Osteoblast (primary cell): ENCODE results near the gene PHF20. TPM values are rescaled to one million over a fixed set of nuclear protein-coding genes. Genes with fewer than 3 reads are reported as not detected.

Source experiments
- DNase-seq: peaks from one replicate; pipeline ENCODE4 v3.0.0; 2011; ENCODE audit warnings: low spot score, mixed read lengths; ENCODE audit not compliant: insufficient read length; ENCODE audit errors: missing footprints
- H2AFZ ChIP-seq: 2 replicates; pipeline ENCODE4 v1.6.0; 2011; ENCODE audit warnings: mild to moderate bottlenecking, low read length
- H3K27ac ChIP-seq: 2 replicates; pipeline ENCODE4 v1.5.1; 2011; ENCODE audit warnings: mild to moderate bottlenecking, low read depth, low read length, moderate library complexity
- H3K27me3 ChIP-seq: 2 replicates; pipeline ENCODE4 v1.6.0; 2012; ENCODE audit warnings: mild to moderate bottlenecking, control low read depth, inconsistent platforms, low read length, moderate library complexity; ENCODE audit not compliant: insufficient read depth
- H3K36me3 ChIP-seq: 2 replicates; pipeline ENCODE4 v1.5.1; 2011; ENCODE audit warnings: mild to moderate bottlenecking, low read length, control low read depth, moderate library complexity; ENCODE audit not compliant: insufficient read depth
- H3K4me1 ChIP-seq: 2 replicates; pipeline ENCODE4 v1.5.1; 2011; ENCODE audit warnings: mild to moderate bottlenecking, low read length, control low read depth, moderate library complexity; ENCODE audit not compliant: insufficient read depth
- H3K4me2 ChIP-seq: 2 replicates; pipeline ENCODE4 v1.6.0; 2011; ENCODE audit warnings: mild to moderate bottlenecking, low read length; ENCODE audit not compliant: insufficient read depth
- H3K4me3 ChIP-seq: fragments of 200-600 bp; sonication (generic); 3 replicates; pipeline ENCODE4 v1.5.1; 2012; ENCODE audit warnings: mild to moderate bottlenecking, low read length, inconsistent platforms; ENCODE audit not compliant: insufficient read depth
- H3K79me2 ChIP-seq: 2 replicates; pipeline ENCODE4 v1.6.0; 2012; ENCODE audit warnings: mild to moderate bottlenecking, low read length, control low read depth, inconsistent platforms; ENCODE audit not compliant: insufficient read depth
- H3K9me3 ChIP-seq: 2 replicates; pipeline ENCODE4 v1.5.1; 2011; ENCODE audit warnings: low read depth, low read length, control low read depth
- H4K20me1 ChIP-seq: 2 replicates; pipeline ENCODE4 v1.6.0; 2012; ENCODE audit warnings: mild to moderate bottlenecking, low read length, control low read depth; ENCODE audit not compliant: insufficient read depth
- total RNA-seq: library from RNA; depleted of rRNA; stranded (reverse); fragments of >200 nt; gene quantifications from 2 replicates; pipeline ENCODE4 v1.2.3, GENCODE V29; 2012
- TF ChIP-seq, protein P1 (sequence below): IDR thresholded peaks from 2 replicates; pipeline ENCODE4 v1.5.1; 2011; ENCODE audit warnings: mild to moderate bottlenecking, low read depth, low read length, moderate library complexity; ENCODE audit errors: extremely low read depth

Gene PHF20
- total RNA-seq, 1 donor: 39.1 TPM

GRCh38 chr20:35974256-35974655, 202.4 kb downstream of the PHF20 start:
- Histone ChIP-seq H4K20me1 (no peaks in the 10 kb centered on the region), H3K27ac (no peak overlapping the region), H3K36me3 (no peaks in the 10 kb centered on the region), H3K9me3 (no peaks in the 10 kb centered on the region), H3K4me3 (no peak overlapping the region), H3K4me2 (no peak overlapping the region), H3K4me1 (no peaks in the 10 kb centered on the region), H3K27me3 (no peaks in the 10 kb centered on the region), H2AFZ (no peak overlapping the region), H3K79me2 (no peaks in the 10 kb centered on the region)
- DNase-seq: no peak
- TF ChIP-seq, protein P1, sequence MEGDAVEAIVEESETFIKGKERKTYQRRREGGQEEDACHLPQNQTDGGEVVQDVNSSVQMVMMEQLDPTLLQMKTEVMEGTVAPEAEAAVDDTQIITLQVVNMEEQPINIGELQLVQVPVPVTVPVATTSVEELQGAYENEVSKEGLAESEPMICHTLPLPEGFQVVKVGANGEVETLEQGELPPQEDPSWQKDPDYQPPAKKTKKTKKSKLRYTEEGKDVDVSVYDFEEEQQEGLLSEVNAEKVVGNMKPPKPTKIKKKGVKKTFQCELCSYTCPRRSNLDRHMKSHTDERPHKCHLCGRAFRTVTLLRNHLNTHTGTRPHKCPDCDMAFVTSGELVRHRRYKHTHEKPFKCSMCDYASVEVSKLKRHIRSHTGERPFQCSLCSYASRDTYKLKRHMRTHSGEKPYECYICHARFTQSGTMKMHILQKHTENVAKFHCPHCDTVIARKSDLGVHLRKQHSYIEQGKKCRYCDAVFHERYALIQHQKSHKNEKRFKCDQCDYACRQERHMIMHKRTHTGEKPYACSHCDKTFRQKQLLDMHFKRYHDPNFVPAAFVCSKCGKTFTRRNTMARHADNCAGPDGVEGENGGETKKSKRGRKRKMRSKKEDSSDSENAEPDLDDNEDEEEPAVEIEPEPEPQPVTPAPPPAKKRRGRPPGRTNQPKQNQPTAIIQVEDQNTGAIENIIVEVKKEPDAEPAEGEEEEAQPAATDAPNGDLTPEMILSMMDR: no peak

- TF ChIP-seq, protein P1: no peak
- H3K36me3 ChIP-seq: no peaks in the 10 kb centered on the region
- no peak overlapping the region for H3K4me2 ChIP-seq
- H3K79me2 ChIP-seq: no peaks in the 10 kb centered on the region
- H2AFZ ChIP-seq: no peak overlapping the region
- no peak overlapping the region for H3K4me3 ChIP-seq
- DNase-seq: no peak
- no peaks in the 10 kb centered on the region for H4K20me1 ChIP-seq
- H3K9me3 ChIP-seq: no peaks in the 10 kb centered on the region
- no peaks in the 10 kb centered on the region for H3K27me3 ChIP-seq
- no peak overlapping the region for H3K27ac ChIP-seq
- no peaks in the 10 kb centered on the region for H3K4me1 ChIP-seq
Observed at GRCh38 chr20:35975576-35976373, 204.0 kb downstream of the PHF20 start.

DNA sequence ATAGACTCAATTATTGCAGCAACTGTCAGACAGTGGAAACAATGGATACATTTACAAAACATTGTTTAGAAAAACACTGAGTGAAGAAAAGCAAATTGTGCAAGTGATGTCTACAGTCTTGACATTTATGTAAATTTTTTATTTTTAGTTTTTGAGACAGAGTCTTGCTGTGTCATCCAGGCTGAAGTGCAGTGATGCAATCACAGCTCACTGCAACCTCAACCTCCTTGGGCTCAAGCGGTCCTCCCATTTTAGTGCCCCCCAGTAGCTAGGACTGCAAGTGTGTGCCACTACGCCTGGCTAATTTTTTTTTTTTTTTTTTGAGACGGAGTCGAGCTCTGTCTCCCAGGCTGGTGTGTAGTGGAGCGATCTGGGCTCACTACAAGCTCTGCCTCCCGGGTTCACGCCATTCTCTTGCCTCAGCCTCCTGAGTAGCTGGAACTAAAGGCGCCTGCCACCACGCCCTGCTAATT, 206.3 kb downstream of the PHF20 start:
- Histone ChIP-seq H2AFZ (no peak overlapping the region), H3K4me1 (no peaks in the 10 kb centered on the region), H4K20me1 (no peaks in the 10 kb centered on the region), H3K9me3 (no peaks in the 10 kb centered on the region), H3K79me2 (no peaks in the 10 kb centered on the region), H3K27ac (no peak overlapping the region), H3K4me3 (no peak overlapping the region), H3K4me2 (no peak overlapping the region), H3K27me3 (no peaks in the 10 kb centered on the region), H3K36me3 (no peaks in the 10 kb centered on the region)
- DNase-seq: no peak
- TF ChIP-seq, protein P1: no peak

DNA sequence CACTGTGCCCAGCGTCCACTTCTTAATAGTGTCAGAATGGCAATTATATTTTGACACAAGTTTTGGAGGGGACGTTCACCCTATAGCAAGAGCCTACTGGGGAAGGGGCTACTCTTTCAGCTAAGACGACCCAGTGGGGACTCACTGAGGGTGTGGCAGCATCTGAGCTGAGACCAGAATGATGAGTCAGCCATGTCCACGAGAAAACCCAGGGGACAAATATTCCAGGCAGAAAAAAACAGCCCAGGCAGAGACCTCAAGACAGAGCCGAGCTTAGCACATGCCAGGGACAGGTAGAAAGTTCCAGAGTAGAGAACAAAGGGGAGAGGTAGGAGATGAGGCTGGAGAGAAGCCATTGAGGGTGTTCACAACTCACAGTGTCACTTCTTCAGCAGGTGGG, 207.7 kb downstream of the PHF20 start:
- H3K4me3 ChIP-seq: no peak overlapping the region
- H3K9me3 ChIP-seq: no peaks in the 10 kb centered on the region
- no peak for DNase-seq
- no peak overlapping the region for H3K27ac ChIP-seq
- TF ChIP-seq, protein P1: no peak
- H2AFZ ChIP-seq: no peak overlapping the region
- H3K4me1 ChIP-seq: no peaks in the 10 kb centered on the region
- no peaks in the 10 kb centered on the region for H3K36me3 ChIP-seq
- no peak overlapping the region for H3K4me2 ChIP-seq
- no peaks in the 10 kb centered on the region for H3K27me3 ChIP-seq
- H3K79me2 ChIP-seq: no peaks in the 10 kb centered on the region
- no peaks in the 10 kb centered on the region for H4K20me1 ChIP-seq
